ENCODE measurements around the gene HOXA5. TPM values are rescaled to one million over a fixed set of nuclear protein-coding genes. Genes with fewer than 3 reads are reported as not detected.

HOXA5 gene
- total and polyA plus RNA-seq, 2 donors (not counting 3 experiments of a cell fraction or from before 2014, with no cell fraction given): 18.6 to 18.8 TPM

DNA sequence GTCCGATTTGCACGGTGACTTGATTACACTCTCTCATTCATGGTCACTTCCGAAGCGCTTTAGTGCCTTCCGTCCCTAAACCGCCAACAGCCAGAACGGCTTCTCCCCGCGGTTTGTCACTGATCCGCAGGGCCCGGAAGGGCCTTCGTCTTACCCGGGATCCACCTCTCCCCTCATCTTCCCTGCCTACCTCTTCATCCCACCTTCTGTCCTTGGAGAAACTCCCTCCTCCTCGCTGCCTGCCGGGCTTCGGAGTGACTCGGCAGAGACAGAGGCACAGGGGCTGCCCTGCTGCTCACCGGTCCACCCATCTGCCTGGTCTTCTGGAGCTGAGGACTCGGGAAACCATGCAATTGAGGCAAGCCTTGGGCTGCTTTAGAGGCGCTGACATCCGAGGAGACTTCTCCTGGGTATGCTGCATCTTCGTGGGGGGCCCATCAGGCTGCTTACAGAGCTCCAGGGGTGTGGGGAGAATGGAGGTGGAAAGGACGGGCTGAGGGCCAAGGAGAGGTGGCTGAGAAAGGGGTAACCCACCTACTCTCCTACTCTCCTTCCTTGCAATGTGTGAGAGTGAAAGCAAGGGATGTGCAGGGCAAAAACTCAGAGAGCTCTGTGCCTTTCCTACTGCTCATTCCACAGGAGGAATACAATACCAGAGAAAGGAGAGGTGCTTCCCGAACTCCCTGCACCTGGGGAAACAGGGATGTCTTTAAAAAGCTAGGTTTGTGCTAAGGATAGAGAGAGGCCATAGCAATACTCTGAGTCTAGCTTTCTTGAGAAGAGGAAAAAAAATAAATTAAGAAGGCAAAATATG, 42.6 kb upstream of the HOXA5 start:
- H2AFZ ChIP-seq (ENCODE audit: low read depth, low read length): peak overlapping the region; percentile 26
- H3K4me2 ChIP-seq (ENCODE audit: insufficient read depth, low read length): peak overlapping the region; percentile 82
- H3K27ac ChIP-seq (ENCODE audit: insufficient read depth, low read depth, low read length): peak overlapping the region; percentile 90
- H3K4me1 ChIP-seq (ENCODE audit: control insufficient read depth, extremely low read depth, insufficient read depth, low read length): peaks cover 68% of the 10 kb centered on the region
- H3K4me3 ChIP-seq (replicated peaks in 1 of 3; ENCODE audit: insufficient read depth in 1 of 3, low read depth in 1 of 3, low read length in 3 of 3): peak overlapping the region; percentile 48 to 84 (median 82)
- H3K79me2 ChIP-seq (ENCODE audit: control insufficient read depth, insufficient read depth, low read length): peaks cover 64% of the 10 kb centered on the region
- H3K36me3 ChIP-seq (ENCODE audit: control insufficient read depth in 2 of 2, extremely low read depth in 1 of 2, insufficient read depth in 2 of 2, low read length in 2 of 2): no peaks in the 10 kb centered on the region
- peak overlapping the region; percentile 88 for H3K9ac ChIP-seq (replicated peaks; ENCODE audit: extremely low read depth, insufficient read depth, low read length)
- ChIA-PET CTCF (interaction anchor here (1.0 to 6.0 kb wide), 15 partner anchors 7 to 908 kb away, joined by 3 to 49 read pairs (median 4); partner anchors contain the start of genes HOXA10, HOXA13 and HOXA7), POLR2A (interaction anchor here (2.0 kb wide), 2 partner anchors 17 to 20 kb away, joined by 5 to 6 read pairs; no protein-coding TSS in a partner anchor)
- H3K9me3 ChIP-seq (replicated peaks; ENCODE audit: control insufficient read depth, insufficient read depth, low read length): no peaks in the 10 kb centered on the region
- no peaks in the 10 kb centered on the region for H3K9me1 ChIP-seq (replicated peaks; ENCODE audit: control insufficient read depth, extremely low read depth, insufficient read depth, low read length)
- TF ChIP-seq, protein P1, sequence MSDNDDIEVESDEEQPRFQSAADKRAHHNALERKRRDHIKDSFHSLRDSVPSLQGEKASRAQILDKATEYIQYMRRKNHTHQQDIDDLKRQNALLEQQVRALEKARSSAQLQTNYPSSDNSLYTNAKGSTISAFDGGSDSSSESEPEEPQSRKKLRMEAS (IDR thresholded peaks at IDR 0.05; ENCODE audit: insufficient read depth, insufficient read length): no peak
- TF ChIP-seq POLR2AphosphoS5 (IDR thresholded peaks at IDR 0.05; ENCODE audit: insufficient read depth, low read depth, low read length) (no peak), POLR2A (IDR thresholded peaks at IDR 0.05; ENCODE audit: low read depth, low read length) (no peak), MYC (IDR thresholded peaks at IDR 0.05; ENCODE audit: low read depth, low read length) (no peak), GATA2 (IDR thresholded peaks at IDR 0.05; ENCODE audit: insufficient read depth, insufficient read length, low read depth, low read length) (no peak), EZH2 (IDR thresholded peaks at IDR 0.05; ENCODE audit: borderline replicate concordance, low read depth, low read length, severe bottlenecking) (no peak), FOS (IDR thresholded peaks at IDR 0.05; ENCODE audit: borderline replicate concordance, insufficient read depth, low read length) (no peak), JUN (IDR thresholded peaks at IDR 0.05; ENCODE audit: borderline replicate concordance, insufficient read depth, insufficient read length, low read depth) (no peak)
- TF ChIP-seq, protein P2, sequence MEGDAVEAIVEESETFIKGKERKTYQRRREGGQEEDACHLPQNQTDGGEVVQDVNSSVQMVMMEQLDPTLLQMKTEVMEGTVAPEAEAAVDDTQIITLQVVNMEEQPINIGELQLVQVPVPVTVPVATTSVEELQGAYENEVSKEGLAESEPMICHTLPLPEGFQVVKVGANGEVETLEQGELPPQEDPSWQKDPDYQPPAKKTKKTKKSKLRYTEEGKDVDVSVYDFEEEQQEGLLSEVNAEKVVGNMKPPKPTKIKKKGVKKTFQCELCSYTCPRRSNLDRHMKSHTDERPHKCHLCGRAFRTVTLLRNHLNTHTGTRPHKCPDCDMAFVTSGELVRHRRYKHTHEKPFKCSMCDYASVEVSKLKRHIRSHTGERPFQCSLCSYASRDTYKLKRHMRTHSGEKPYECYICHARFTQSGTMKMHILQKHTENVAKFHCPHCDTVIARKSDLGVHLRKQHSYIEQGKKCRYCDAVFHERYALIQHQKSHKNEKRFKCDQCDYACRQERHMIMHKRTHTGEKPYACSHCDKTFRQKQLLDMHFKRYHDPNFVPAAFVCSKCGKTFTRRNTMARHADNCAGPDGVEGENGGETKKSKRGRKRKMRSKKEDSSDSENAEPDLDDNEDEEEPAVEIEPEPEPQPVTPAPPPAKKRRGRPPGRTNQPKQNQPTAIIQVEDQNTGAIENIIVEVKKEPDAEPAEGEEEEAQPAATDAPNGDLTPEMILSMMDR (IDR thresholded peaks at IDR 0.05; ENCODE audit: extremely low read depth in 1 of 2, insufficient read depth in 1 of 2, low read depth in 1 of 2, low read length in 2 of 2): no peak
- H3K27me3 ChIP-seq (ENCODE audit: control insufficient read depth in 2 of 2, insufficient read depth in 2 of 2, low read length in 2 of 2): no peaks in the 10 kb centered on the region
- FAIRE-seq (no peak), DNase-seq (ENCODE audit: low read depth, low spot score) (peak; percentile 58)
- no peaks in the 10 kb centered on the region for H4K20me1 ChIP-seq (replicated peaks; ENCODE audit: control insufficient read depth, extremely low read depth, insufficient read depth, low read length)
- intact Hi-C loops (cut with micrococcal nuclease) (loop anchor here (1.0 to 5.0 kb wide), 2 partner anchors 9 to 1329 kb away; no protein-coding TSS in a partner anchor), dilution Hi-C loops (cut with MboI; ENCODE audit: extremely low pct_ligation_motif_present, low sequenced_read_pairs) (no loop called here)
- no TSS peak for BruUV-seq (replicated peaks)
